Measurements from ENCODE around the gene CYFIP1. TPM values are rescaled to one million over a fixed set of nuclear protein-coding genes. Genes with fewer than 3 reads are reported as not detected.

The CYFIP1 gene
- total and polyA plus RNA-seq, 2 of the 13 experiments (the other 11 are each of a cell fraction or from before 2014, with no cell fraction given), result 38.1 to 58.3 TPM

DNA sequence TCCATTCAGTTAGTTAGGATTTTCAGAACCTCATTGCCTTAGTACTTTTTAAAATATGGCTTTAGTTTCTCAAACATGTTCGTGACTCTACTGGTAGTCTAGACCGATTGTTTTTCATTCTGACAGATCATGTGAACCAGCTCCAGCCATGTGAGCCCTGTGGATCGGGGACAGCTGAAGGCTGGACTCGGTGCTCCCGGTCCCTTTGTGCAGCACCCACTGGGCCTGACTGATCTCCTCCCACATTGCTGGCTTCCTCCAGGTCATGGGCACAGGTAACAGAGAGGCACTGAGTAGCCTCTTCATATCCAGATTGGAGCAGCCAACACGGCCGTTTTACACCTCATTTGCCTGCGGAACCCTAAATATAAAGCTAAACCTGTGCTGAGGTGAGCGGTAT is 111.2 kb downstream of the CYFIP1 start:
- FAIRE-seq, result no peak
- in situ Hi-C loops (cut with HindIII; ENCODE audit: extremely low pct_ligation_motif_present, low pct_unique_long_range_greater_than_20kb), result no loop called here

DNA sequence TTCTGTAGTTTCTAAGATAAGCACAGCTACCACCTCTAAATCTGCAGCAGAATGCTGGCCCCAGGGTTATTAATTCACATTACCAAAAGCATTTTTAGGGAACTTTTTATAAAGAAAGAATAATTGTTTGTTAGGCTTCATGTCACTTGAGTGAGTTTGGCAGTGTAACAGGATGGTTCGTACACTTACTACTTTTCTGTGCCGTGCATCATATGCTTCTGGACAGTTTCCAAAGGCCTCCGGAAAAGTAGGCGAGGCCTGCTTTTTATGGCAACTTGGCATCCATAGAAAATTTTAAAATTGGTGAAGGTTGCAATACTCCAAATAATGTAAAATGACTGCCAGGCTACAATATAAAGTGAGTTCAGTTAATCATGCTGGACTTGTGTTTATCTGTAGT is 111.7 kb downstream of the CYFIP1 start:
- no peaks in the 10 kb centered on the region for H3K27me3 ChIP-seq (ENCODE audit: control insufficient read depth in 1 of 2, insufficient read depth in 2 of 2, low read length in 2 of 2)
- H2AFZ ChIP-seq (ENCODE audit: low read length), result no peak overlapping the region
- H3K36me3 ChIP-seq (replicated peaks in 1 of 2; ENCODE audit: control insufficient read depth in 1 of 2, insufficient read depth in 2 of 2, low read length in 2 of 2), result peaks cover 21 to 79% of the 10 kb centered on the region in 2 experiments
- ATAC-seq (no peak), DNase-seq (ENCODE audit: low spot score) (no peak), FAIRE-seq (no peak)
- 94% methylated on average over 4 of the region's 4 CpGs for WGBS (ENCODE audit: low lambda C conversion rate)
- no peak for TF ChIP-seq KDM6A (CRISPR knock-in tag; IDR thresholded peaks at IDR 0.05; ENCODE audit: low read depth)
- TF ChIP-seq ZNF7 (CRISPR knock-in tag; IDR thresholded peaks at IDR 0.05), result no peak
- no peak for TF ChIP-seq NFE2L1 (CRISPR knock-in tag; IDR thresholded peaks at IDR 0.05; ENCODE audit: borderline replicate concordance)
- TF ChIP-seq ZNF256 (CRISPR knock-in tag; conservative IDR thresholded peaks at IDR 0.05), result no peak
- no peak for TF ChIP-seq ZNF589 (CRISPR knock-in tag; conservative IDR thresholded peaks at IDR 0.05)
- TF ChIP-seq MYNN (CRISPR knock-in tag; IDR thresholded peaks at IDR 0.05; ENCODE audit: low read depth), result no peak
- TF ChIP-seq ETV6 (CRISPR knock-in tag; conservative IDR thresholded peaks at IDR 0.05), result no peak
- TF ChIP-seq PCBP2 (optimal IDR thresholded peaks at IDR 0.05; ENCODE audit: low read depth, low read length, poor library complexity, severe bottlenecking), result no peak
- H3K79me2 ChIP-seq (ENCODE audit: insufficient read depth, low read length), result no peaks in the 10 kb centered on the region
- no TSS peak for BruUV-seq (replicated peaks)
- no peak overlapping the region for H3K27ac ChIP-seq (ENCODE audit: extremely low read length, insufficient read depth, low read length)
- H3K4me3 ChIP-seq (replicated peaks in 1 of 3; ENCODE audit: insufficient read depth in 1 of 3, low read depth in 2 of 3, low read length in 3 of 3), result no peak overlapping the region
- H3K4me1 ChIP-seq (ENCODE audit: insufficient read depth, low read length), result no peaks in the 10 kb centered on the region
- POLR2A ChIA-PET, result no interaction called here
- in situ Hi-C loops (cut with HindIII; ENCODE audit: extremely low pct_ligation_motif_present, low pct_unique_long_range_greater_than_20kb), result no loop called here
- intact Hi-C loops (cut with micrococcal nuclease; ENCODE audit: unreplicated experiment), result no loop called here
- H3K4me2 ChIP-seq (ENCODE audit: low read depth, low read length), result no peak overlapping the region
- CTCF ChIA-PET (ENCODE audit: low intra/inter-chr PET ratio, low total read pairs), result no interaction called here
- no peaks in the 10 kb centered on the region for H3K9me3 ChIP-seq (ENCODE audit: low read length)
- H4K20me1 ChIP-seq (ENCODE audit: insufficient read depth, low read length), result no peaks in the 10 kb centered on the region
- H3K9ac ChIP-seq (ENCODE audit: insufficient read depth, low read depth, low read length), result no peak overlapping the region

More for the DNA sequence above, 111.2 kb downstream of the CYFIP1 start:
- POLR2A ChIA-PET, result no interaction called here
- DNase-seq (ENCODE audit: low spot score) (no peak), ATAC-seq (peak; percentile 17; the same call in 2 of the 3 replicates)
- Histone ChIP-seq H2AFZ (ENCODE audit: low read length) (no peak overlapping the region), H3K27me3 (ENCODE audit: control insufficient read depth in 1 of 2, insufficient read depth in 2 of 2, low read length in 2 of 2) (no peaks in the 10 kb centered on the region), H3K9ac (ENCODE audit: insufficient read depth, low read depth, low read length) (no peak overlapping the region), H3K9me3 (ENCODE audit: low read length) (no peaks in the 10 kb centered on the region), H3K4me2 (ENCODE audit: low read depth, low read length) (no peak overlapping the region), H4K20me1 (ENCODE audit: insufficient read depth, low read length) (no peaks in the 10 kb centered on the region), H3K4me3 (replicated peaks in 1 of 3; ENCODE audit: insufficient read depth in 1 of 3, low read depth in 2 of 3, low read length in 3 of 3) (no peak overlapping the region), H3K36me3 (replicated peaks in 1 of 2; ENCODE audit: control insufficient read depth in 1 of 2, insufficient read depth in 2 of 2, low read length in 2 of 2) (peaks cover 22 to 76% of the 10 kb centered on the region in 2 experiments), H3K4me1 (ENCODE audit: insufficient read depth, low read length) (no peaks in the 10 kb centered on the region), H3K27ac (ENCODE audit: extremely low read length, insufficient read depth, low read length) (no peak overlapping the region), H3K79me2 (ENCODE audit: insufficient read depth, low read length) (no peaks in the 10 kb centered on the region)
- BruUV-seq (replicated peaks), result no TSS peak
- WGBS (ENCODE audit: low lambda C conversion rate), result 96% methylated on average over 9 of the region's 9 CpGs
- CTCF ChIA-PET (ENCODE audit: low intra/inter-chr PET ratio, low total read pairs), result no interaction called here
- intact Hi-C loops (cut with micrococcal nuclease; ENCODE audit: unreplicated experiment), result no loop called here
- TF ChIP-seq MED1 (CRISPR knock-in tag; IDR thresholded peaks at IDR 0.05) (no peak), ZNF18 (CRISPR knock-in tag; IDR thresholded peaks at IDR 0.05; ENCODE audit: insufficient replicate concordance) (no peak), RBM22 (optimal IDR thresholded peaks at IDR 0.05; ENCODE audit: low read length) (peak; percentile 89), ISX (CRISPR knock-in tag; conservative IDR thresholded peaks at IDR 0.05) (no peak)
